Lower lobe of right lung (tissue), 2 donors: Measurements from ENCODE around the gene SYT17. TPM values are rescaled to one million over a fixed set of nuclear protein-coding genes. Genes with fewer than 3 reads are reported as not detected.
A peak's percentile ranks its signal among the peaks of the same experiment; 100 is the strongest.

Source experiments
- ATAC-seq, 2 donors: fragments of 200-7000 bp; cut with Tn5 transposase; one replicate each; pipeline ENCODE4 v1.9.1; 2020 to 2022; ENCODE audit warnings: mild to moderate bottlenecking in 2 of 2, moderate library complexity in 2 of 2
- DNase-seq: peaks from one replicate; pipeline ENCODE4 v3.0.0-alpha.2; 2020
- H3K27ac ChIP-seq: fragments of 200-600 bp; one replicate; pipeline ENCODE4 v1.8.0; 2022
- H3K27me3 ChIP-seq: fragments of 200-600 bp; one replicate; pipeline ENCODE4 v1.8.0; 2022; ENCODE audit warnings: low read depth
- H3K36me3 ChIP-seq: fragments of 200-600 bp; one replicate; pipeline ENCODE4 v1.8.0; 2022; ENCODE audit warnings: mild to moderate bottlenecking
- H3K4me1 ChIP-seq: fragments of 200-600 bp; one replicate; pipeline ENCODE4 v1.8.0; 2022
- H3K4me3 ChIP-seq: fragments of 200-600 bp; one replicate; pipeline ENCODE4 v1.8.0; 2022; ENCODE audit warnings: mild to moderate bottlenecking
- H3K9me3 ChIP-seq: fragments of 200-600 bp; one replicate; pipeline ENCODE4 v1.8.0; 2022
- intact Hi-C: fragments of 100-400 bp; cut with DNase I; formaldehyde crosslinking; loops from one replicate; pipeline ENCODE4 v1.11.0; 2022
- total RNA-seq: library from RNA; stranded (reverse); fragmentation: NEBNext Ultra II Directional; extraction: Animal tissue kit (Norgen Biotek cat#: 25700); gene quantifications from one replicate; pipeline ENCODE4 v1.2.1, GENCODE V29; 2021
- TF ChIP-seq, protein P1 (sequence below): fragments of 200-600 bp; IDR thresholded peaks from one replicate; pipeline ENCODE4 v1.8.0; 2022; ENCODE audit warnings: antibody characterized with exemption, mild to moderate bottlenecking
- donor health status: DM: no; HTN: yes; CAD: no; lungs with severe emphysema.

SYT17 gene
- total RNA-seq, 1 donor from 2014 or later, result 11.8 TPM

GRCh38 chr16:19135896-19136438 lies 32.1 kb upstream of the SYT17 start:
- Histone ChIP-seq H3K9me3 (no peaks in the 10 kb centered on the region), H3K4me3 (no peak overlapping the region), H3K27me3 (no peaks in the 10 kb centered on the region), H3K36me3 (no peaks in the 10 kb centered on the region), H3K4me1 (peaks cover 69% of the 10 kb centered on the region), H3K27ac (peak overlapping the region; percentile 19)
- peak; percentile 31 to 48 for ATAC-seq
- peak; percentile 55 for DNase-seq
- TF ChIP-seq, protein P1, sequence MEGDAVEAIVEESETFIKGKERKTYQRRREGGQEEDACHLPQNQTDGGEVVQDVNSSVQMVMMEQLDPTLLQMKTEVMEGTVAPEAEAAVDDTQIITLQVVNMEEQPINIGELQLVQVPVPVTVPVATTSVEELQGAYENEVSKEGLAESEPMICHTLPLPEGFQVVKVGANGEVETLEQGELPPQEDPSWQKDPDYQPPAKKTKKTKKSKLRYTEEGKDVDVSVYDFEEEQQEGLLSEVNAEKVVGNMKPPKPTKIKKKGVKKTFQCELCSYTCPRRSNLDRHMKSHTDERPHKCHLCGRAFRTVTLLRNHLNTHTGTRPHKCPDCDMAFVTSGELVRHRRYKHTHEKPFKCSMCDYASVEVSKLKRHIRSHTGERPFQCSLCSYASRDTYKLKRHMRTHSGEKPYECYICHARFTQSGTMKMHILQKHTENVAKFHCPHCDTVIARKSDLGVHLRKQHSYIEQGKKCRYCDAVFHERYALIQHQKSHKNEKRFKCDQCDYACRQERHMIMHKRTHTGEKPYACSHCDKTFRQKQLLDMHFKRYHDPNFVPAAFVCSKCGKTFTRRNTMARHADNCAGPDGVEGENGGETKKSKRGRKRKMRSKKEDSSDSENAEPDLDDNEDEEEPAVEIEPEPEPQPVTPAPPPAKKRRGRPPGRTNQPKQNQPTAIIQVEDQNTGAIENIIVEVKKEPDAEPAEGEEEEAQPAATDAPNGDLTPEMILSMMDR, result no peak
- intact Hi-C loops, result no loop called here

- Histone ChIP-seq H3K27ac (peak overlapping the region; percentile 19), H3K4me1 (peaks cover 62% of the 10 kb centered on the region), H3K9me3 (no peaks in the 10 kb centered on the region), H3K4me3 (no peak overlapping the region), H3K27me3 (no peaks in the 10 kb centered on the region), H3K36me3 (no peaks in the 10 kb centered on the region)
- TF ChIP-seq, protein P1, result no peak
- intact Hi-C loops, result no loop called here
- DNase-seq (peak; percentile 60), ATAC-seq (peak; percentile 30 to 69)
Observed at GRCh38 chr16:19136549-19137196, 31.4 kb upstream of the SYT17 start.

DNA sequence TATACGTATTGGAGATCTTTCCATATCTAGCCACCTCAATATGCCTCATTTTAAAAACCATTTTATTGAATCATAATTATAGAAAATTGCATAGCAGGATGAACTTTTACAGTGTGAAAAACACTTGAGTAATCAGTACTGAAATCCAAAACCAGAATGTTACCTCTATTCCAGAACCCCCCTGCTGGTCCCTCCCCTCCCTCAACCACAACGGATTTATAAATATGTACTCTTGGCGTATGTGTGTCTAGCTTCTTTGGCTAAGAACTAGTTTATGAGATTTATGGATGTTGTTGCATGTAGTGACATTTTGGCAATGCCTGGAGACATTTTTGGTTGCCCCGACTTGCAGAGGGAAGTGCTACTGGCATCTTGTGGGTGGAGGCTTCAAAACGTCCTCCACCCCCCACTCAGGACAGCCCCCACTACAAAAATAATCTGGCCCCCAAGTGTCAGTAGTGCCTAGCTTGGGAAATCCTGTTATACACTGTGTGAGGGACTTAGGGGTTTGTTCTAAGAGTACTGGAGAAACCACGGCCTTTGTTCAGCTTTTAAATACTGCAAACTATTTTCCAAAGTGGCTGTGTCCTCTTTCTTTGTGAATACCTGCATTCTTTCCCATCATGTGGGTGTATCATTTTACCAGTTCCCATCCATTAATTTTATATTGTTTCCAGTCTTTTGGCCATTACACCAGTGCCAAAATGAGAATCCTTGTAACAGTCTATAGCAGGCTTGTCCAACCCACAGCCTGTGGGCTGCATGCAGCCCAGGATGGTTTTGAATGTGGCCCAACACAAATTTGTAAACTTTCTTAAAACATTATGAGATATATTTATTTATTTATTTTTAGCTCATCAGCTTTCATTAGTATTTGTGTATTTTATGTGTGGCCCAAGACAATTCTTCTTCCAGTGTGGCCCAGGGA lies 30.6 kb upstream of the SYT17 start:
- Histone ChIP-seq H3K4me3 (no peak overlapping the region), H3K36me3 (no peaks in the 10 kb centered on the region), H3K4me1 (peaks cover 54% of the 10 kb centered on the region), H3K27ac (peak overlapping the region; percentile 14), H3K27me3 (no peaks in the 10 kb centered on the region), H3K9me3 (no peaks in the 10 kb centered on the region)
- intact Hi-C loops, result no loop called here
- TF ChIP-seq, protein P1, result no peak
- DNase-seq, result no peak
- no peak for ATAC-seq

GRCh38 chr16:19138601-19139000 lies 29.4 kb upstream of the SYT17 start:
- intact Hi-C loops, result no loop called here
- Histone ChIP-seq H3K9me3 (no peaks in the 10 kb centered on the region), H3K36me3 (no peaks in the 10 kb centered on the region), H3K27ac (peak overlapping the region; percentile 9), H3K4me3 (no peak overlapping the region), H3K4me1 (peaks cover 54% of the 10 kb centered on the region), H3K27me3 (no peaks in the 10 kb centered on the region)
- TF ChIP-seq, protein P1, result no peak
- ATAC-seq, result peak; percentile 74 to 86
- peak; percentile 72 for DNase-seq

DNA sequence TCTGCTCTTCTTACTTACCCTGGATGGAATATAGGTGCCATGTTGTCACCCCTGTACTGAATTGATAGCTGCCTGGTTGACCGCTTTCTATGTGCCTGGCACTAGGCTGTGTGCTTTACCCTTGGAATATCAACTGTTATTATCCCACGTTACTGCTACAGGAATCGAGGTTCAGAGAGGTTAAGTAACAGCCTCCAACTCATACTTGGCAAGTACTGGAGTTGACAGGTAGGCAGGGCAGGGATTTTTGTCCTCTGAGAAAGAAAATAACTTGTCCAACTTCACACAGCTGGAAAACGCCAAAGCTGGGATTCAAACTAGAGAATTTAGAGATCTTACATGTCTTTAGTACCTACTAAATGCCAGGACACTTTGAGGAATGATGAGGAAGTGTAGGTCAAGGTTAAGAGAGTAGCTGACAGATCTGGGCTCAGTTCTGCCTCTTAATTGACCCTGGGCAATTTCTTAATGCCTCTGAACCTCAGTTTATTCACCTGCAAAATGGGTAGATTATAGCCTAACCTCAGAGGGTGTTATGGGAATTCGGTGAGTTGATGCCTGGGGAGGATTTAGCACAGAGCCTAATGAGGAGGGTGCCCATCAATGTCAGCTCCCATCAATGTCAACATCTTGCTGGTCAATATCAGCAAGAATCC lies 28.5 kb upstream of the SYT17 start:
- Histone ChIP-seq H3K4me3 (no peak overlapping the region), H3K27ac (no peak overlapping the region), H3K9me3 (no peaks in the 10 kb centered on the region), H3K27me3 (no peaks in the 10 kb centered on the region), H3K36me3 (no peaks in the 10 kb centered on the region), H3K4me1 (peaks cover 54% of the 10 kb centered on the region)
- ATAC-seq (no peak), DNase-seq (no peak)
- intact Hi-C loops, result no loop called here
- TF ChIP-seq, protein P1, result no peak
